Dermis blood vessel endothelial cell (primary cell): Measurements from ENCODE around the gene MBD6. TPM values are rescaled to one million over a fixed set of nuclear protein-coding genes. Genes with fewer than 3 reads are reported as not detected.
"Not testable (repeated sequence)": the region's sequence is repeated elsewhere in the genome, so short reads cannot be mapped to it uniquely, and the experiment has no call there.

ENCODE experiments used
- DNase-seq: peaks from one replicate; pipeline ENCODE4 v3.0.0; 2010
- total RNA-seq: library from RNA; depleted of rRNA; stranded (reverse); fragments of >200 nt; gene quantifications from 2 replicates; pipeline ENCODE4 v1.2.3, GENCODE V29; 2014

MBD6 gene
- total RNA-seq, 1 donor from 2014 or later, result 12.8 TPM

- DNase-seq, result no peak
Measured at GRCh38 chr12:57551637-57552305, 29.1 kb downstream of the MBD6 start.

DNA sequence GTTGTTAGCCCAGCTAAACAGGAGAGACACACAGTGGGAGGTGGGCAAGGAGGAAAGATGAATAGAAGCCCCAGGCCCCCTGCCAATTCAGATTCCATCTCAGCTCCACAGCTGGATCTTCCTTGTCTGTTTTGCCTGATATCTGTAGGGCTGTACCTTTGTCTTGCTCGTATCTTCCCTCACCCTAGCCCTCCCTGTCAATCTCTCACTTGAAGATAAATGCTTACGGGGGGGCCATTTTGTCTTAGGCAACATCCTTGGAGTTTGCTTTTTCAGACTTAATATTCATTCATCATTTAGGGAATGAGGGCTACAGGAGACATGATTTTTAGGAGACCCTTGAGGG is 29.7 kb downstream of the MBD6 start:
- no peak for DNase-seq

- DNase-seq, result no peak
Measured at GRCh38 chr12:57552835-57553313, 30.2 kb downstream of the MBD6 start.

DNA sequence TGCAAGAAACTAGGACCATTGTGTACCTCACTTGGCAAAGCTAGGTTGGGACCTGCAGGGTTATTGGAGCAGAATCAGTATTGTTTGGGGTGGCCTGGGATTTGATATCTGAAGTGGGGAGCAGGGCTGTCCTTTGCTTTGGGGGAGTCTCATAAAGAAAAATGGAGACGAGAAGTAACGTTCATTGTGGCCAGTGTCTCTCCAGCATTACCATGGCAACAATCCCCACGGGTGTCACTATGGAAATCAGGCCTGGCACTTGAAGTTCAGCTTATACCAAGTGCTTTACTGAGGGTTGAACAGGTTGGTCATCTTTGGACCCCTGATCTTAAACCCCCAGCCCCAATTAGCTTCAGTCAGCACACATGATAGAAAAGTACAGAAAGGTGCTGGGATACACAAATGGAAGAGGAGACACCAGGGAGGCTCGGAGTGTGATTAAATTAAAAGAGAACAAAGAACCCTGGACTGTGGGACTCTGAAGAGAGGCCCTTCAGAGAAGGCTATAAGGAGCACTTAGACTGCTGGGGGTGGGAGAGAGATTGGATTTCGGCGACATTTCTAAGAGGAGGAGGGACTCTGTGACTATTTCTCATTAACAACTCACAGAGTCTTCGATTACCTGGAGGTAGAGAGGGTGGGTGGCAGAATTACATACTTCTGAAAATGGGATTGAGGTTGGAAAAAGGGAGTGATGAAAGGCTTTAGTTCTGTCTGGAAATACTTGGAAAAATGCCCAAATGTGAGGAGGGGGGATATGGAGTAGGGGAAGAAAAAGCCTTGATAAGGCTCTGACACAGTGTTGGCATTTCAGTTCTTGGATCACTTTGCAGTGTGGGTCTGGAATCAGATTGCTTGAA is 30.9 kb downstream of the MBD6 start:
- DNase-seq, result no peak

DNA sequence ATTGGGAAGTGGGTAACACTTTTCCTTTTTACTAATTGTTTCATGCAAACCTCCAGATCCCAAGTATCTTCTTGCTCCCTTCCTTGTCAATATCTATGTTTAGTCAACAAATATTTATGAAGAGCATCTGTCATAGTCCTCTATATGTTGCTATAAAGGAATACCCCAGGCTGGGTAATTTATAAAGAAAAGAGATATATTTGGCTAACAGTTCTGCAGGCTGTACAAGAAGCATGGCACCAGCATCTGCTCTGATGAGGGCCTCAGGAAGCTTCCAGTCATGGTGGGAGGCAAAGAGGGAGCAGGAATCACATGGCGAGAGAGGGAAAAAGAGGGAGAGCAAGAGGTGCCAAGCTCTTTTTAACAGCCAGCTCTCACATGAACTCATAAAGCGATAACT is 31.8 kb downstream of the MBD6 start:
- DNase-seq, result no peak

- DNase-seq, result no peak
Measured at GRCh38 chr12:57554897-57555296, 32.3 kb downstream of the MBD6 start.

DNA sequence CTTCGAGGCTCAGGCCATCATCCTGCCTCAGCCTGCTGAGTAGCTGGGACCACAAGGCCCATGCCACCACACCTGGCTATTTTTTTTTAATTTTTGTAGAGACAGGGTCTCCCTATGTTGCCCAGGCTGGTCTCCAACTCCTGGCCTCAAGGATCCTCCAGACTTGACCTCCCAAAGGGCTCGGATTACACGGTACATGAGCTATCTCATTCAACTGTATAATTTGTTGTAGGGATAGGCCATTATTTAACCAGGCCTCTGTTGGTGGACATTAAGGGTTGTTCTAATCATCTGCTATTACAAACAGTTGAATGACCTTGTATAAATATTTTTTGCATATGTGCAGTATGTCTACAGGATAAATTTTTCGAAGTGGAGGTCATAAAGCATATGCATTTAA is 36.2 kb downstream of the MBD6 start:
- DNase-seq, result no peak

DNA sequence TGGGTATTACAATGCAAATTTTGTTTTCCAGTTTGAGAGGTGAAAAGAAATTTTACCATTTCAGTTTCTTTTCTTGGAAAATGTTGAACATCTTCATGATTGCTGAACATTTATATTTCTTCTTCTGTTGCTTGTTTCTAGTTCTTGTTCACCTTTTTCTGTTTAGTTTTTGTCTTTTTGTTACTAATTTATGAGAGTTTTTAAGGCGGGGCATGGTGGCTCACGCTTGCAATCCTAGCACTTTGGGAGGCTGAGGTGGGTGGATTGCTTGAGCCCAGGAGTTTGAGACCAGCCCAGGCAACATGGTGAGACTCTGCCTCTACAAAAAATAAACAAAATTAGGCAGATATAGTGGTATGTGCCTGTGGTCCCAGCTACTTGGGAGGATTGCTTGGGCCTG is 37.9 kb downstream of the MBD6 start:
- no peak for DNase-seq

- DNase-seq, result not testable (repeated sequence)
Measured at GRCh38 chr12:57561117-57561516, 38.5 kb downstream of the MBD6 start.

DNA sequence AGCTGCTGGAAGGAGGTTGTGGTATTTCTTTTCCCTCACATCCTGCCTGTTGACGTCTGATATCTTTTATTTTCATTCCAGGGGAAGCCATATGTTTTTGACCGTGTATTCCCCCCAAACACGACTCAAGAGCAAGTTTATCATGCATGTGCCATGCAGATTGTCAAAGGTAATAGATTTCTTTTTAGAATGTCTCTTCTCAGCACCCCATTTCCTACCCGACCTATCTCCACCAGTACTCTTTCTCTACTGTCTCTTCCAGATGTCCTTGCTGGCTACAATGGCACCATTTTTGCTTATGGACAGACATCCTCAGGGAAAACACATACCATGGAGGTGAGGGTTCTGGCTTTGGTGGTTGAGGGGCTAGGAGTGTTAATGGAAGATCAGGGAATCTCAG is 40.7 kb downstream of the MBD6 start:
- DNase-seq, result no peak

DNA sequence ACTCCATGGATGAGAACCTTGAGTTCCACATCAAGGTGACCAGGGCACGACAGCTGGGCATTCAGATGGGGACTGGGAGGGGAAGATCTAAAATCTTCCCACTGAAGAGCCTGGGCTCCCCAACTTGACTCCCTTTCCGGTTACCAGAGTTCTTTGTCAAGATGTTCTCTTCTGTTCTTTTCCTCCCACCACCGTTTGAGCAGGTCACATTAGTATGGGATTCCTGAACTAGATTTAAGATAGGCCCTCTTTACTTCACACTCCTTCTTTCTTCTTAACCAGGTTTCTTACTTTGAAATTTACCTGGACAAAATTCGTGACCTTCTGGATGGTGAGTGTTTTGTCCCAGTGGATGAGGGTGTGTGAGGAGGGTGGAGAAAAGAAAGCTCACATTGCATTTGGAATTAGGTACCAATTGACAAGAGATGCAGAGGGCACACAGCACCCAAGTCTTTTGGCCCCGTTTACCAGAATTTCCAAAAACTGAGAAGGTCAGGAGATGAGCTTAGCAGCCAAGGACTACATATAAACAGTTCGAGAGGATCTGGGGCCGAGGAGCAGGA is 41.6 kb downstream of the MBD6 start:
- no peak for DNase-seq

DNA sequence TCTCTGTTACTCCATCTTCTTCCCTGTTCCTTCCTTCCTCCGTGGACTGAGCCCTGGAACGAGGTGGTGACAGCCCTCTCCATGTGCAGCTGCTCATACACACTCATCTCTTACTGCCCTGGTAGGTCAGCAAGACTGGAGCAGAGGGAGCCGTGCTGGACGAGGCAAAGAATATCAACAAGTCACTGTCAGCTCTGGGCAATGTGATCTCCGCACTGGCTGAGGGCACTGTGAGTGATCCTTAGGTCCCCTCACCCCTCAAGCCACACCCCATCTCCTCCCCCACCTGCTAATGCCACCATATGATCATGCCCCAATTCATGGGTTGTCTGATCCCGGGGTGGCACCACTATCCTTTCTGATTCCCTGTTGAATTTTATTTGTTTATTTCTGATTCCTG is 46.2 kb downstream of the MBD6 start:
- no peak for DNase-seq

DNA sequence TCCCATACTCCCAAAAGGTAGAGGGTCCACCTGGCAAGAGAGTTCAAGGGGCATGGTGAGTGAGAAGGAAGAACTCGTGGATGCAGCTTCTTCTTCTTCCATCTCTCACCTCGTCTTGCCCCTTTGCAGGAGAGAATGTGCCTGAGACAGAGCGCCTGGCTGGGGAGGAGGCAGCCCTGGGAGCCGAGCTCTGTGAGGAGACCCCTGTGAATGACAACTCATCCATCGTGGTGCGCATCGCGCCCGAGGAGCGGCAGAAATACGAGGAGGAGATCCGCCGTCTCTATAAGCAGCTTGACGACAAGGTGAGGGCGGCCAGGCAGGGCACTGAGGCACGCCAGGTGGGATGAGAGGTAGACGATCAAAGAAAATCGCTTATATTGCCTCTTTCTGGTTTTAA is 47.2 kb downstream of the MBD6 start:
- no peak for DNase-seq

DNA sequence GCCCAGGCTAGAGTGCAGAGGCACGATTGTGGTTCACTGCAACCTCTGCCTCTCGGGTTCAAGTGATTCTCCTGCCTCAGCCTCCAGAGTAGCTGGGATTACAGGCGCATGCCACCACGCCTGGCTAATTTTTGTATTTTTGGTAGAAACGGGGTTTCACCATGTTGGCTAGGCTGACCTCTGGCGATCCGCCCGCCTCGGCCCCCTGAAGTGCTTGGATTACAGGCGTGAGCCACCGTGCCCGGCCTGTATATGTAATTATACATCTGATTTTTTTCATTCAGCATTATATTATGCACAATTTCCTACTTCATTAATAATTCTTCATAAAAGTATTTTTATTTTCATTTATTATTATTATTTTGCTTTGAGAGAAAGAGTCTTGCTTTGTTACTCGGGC is 47.8 kb downstream of the MBD6 start:
- not testable (repeated sequence) for DNase-seq

- no peak for DNase-seq
Measured at GRCh38 chr12:57571926-57572762, 49.5 kb downstream of the MBD6 start.

DNA sequence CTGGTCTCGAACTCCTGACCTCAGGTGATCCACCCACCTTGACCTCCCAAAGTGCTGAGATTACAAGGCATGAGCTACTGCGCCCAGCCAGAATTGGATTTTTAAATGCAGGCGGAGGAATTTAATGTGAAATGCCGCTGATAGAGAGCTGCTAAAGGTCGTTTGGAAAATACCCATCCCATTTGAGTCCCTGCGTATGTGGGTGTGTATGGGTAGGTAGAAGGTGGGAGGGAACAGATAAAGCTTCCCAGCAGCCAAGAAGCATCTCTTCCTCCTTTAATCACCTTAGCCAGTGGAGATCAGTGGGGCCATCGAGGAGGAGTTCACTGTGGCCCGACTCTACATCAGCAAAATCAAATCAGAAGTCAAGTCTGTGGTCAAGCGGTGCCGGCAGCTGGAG is 52.2 kb downstream of the MBD6 start:
- no peak for DNase-seq

DNA sequence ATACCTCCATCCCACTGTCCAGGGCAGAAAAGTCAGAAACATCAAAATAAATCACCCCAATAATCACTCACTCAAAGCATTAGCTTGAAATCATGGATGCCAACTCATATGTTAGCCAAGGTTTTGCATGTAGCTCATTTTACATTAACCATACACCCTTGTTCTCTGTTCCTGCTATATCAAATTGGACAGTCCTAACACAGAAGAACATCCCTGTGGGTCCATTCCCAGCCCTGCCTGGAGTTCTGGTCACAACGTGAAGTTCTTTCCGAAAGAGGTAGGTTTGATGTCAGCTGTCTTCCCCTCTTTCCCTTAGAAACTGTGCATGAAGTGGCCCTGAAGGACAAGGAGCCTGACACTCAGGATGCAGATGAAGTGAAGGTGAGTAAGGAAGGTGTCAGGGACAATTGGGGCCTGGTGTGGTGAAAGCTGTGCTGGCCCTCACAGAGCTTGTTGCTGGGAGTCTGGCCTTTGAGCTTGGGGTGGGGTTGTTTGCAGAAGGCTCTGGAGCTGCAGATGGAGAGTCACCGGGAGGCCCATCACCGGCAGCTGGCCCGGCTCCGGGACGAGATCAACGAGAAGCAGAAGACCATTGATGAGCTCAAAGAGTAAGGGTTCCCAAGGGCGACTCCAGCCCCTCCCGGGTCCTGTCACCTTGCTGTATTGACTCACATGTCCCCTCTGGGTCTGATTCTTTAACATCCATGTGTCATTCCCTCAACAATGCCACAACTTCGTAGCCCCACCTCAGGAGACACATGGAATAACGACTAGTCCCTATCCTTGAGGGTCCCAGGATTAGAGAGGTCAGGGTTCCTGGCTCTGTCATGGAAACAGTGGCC is 53.4 kb downstream of the MBD6 start:
- no peak for DNase-seq

- no peak for DNase-seq
Measured at GRCh38 chr12:57576613-57577160, 54.1 kb downstream of the MBD6 start.

GRCh38 chr12:57577981-57578758 is 55.5 kb downstream of the MBD6 start:
- DNase-seq, result no peak

DNA sequence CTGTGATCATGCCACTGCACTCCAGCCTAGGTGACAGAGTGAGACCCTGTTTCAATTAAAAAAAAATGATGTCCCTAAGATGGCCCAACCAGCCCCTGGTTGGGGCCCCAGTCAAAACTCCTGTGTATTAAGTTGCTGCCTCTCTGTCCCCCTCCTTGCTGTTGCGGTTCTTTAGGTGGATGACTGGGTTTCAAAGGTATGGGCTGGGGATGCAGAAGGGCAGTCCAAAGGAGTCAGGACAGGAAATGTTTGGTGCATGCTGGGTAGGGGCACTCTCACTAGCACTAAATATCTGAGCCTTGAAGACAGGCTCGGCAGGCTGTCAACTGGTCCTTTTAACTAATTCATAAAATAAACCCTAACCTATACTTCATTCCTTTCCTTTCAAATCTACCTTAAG is 56.4 kb downstream of the MBD6 start:
- no peak for DNase-seq
